HG02588 (cell line): ENCODE results near the gene C16orf46.

Source experiments
- ATAC-seq: cut with Tn5 transposase; IDR thresholded peaks from one replicate; pipeline ENCODE4 v1.9.1; 2021; ENCODE audit warnings: mild to moderate bottlenecking, moderate library complexity; ENCODE audit not compliant: unreplicated experiment

The C16orf46 gene

DNA sequence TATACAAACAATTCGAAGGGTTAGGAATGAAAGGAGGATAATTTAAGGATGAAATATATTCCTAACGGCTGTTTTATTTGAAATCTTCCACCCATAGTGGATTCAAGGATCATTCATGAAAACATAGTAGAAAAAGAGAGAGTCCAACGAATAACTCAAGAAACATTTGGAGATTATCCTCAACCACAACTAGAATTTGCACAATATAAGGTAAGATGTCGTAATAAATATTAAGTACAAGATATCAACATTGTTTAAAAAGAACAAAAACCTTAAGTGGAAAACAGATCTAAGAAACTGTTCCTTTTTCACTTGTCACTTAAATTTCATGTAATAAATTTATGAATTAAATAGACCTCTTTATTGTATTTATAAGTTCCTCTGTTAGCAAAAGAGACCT, 50.6 kb downstream of the C16orf46 start:
- no peak for ATAC-seq

DNA sequence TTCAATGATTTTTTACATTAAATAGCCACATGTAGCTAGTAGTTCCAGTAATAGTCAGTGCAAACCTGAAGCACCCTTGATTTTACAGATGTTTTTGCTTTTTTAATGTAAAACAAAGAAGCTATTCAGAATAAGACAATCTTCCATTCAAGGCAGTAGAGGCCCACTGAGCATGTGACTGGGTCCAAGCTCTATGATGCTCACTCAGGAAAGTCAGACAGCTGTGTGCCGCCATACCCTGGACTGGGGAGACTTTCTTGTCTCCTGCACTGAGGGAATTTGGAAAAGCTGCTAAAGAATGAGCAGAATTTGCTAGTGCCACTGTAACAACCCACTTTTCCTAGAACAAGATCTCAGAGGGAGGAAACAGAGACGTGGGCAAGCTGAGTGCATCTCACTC, 58.5 kb downstream of the C16orf46 start:
- ATAC-seq: no peak

DNA sequence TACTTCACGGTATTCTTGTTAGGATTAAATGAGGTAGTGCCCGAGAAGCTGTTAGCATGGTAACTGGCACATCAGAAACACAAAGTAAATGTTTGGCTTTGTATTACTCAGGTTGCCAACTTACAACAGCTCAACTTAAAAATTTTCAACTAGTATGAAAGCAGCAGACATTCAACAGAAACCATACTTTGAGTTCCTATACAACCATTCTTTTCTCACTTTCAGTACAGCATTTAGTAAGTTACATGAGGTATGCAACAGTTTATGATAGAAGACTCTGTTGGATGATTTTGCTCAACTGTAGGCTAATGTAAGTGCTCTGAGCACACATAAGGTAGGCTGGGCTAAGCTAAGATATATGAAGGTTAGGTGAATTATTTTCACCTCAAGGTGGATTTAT, 62.4 kb downstream of the C16orf46 start:
- no peak for ATAC-seq

DNA sequence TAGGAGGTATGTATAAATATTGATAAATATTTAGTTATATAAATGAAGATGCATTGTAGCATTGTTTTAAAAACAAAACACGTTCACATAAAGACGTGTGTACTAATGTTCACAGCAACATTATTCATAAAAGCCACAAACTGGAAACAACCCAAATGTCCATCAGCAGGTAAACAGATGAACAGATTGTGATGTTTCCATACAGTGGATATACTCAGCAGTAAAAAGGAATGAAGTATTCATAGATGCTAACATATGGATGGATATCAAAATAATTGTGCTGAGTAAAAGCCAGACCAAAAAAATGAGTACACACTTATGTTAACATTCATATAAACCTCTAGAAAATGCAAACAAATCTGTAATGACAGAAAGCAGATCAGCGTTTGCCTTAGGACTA, 64.1 kb downstream of the C16orf46 start:
- ATAC-seq: no peak
